ENCODE data around the gene ZNF385A.

DNA sequence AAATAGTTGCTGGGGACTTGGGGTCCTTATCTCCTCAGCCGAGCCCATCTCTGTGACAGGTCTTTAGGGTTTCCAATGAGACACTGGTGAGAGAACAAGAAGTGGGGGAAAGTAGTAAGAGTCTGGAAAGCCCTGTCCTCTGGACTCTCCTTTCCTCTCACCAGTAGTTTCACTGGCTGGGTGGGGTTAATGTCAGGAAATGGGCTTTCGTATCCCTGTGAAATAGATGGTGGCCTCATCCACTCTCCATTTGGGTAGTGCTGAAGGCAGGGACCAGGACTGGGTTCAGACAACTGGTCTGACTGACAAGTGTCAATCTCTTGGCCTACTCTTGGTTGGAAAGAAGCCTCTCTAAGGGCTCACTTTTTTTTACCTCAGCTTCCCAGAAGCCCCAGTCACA, 7.5 kb downstream of the ZNF385A start:
- TF ChIP-seq, protein P1, sequence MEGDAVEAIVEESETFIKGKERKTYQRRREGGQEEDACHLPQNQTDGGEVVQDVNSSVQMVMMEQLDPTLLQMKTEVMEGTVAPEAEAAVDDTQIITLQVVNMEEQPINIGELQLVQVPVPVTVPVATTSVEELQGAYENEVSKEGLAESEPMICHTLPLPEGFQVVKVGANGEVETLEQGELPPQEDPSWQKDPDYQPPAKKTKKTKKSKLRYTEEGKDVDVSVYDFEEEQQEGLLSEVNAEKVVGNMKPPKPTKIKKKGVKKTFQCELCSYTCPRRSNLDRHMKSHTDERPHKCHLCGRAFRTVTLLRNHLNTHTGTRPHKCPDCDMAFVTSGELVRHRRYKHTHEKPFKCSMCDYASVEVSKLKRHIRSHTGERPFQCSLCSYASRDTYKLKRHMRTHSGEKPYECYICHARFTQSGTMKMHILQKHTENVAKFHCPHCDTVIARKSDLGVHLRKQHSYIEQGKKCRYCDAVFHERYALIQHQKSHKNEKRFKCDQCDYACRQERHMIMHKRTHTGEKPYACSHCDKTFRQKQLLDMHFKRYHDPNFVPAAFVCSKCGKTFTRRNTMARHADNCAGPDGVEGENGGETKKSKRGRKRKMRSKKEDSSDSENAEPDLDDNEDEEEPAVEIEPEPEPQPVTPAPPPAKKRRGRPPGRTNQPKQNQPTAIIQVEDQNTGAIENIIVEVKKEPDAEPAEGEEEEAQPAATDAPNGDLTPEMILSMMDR (conservative IDR thresholded peaks at IDR 0.05; ENCODE audit: low read length), result no peak
- TF ChIP-seq EZH2phosphoT487 (IDR thresholded peaks at IDR 0.05; ENCODE audit: borderline replicate concordance, low read depth, low read length), result no peak

All from OCI-LY7 (cell line).